SK-N-MC (cell line): Measurements from ENCODE around the gene ZBTB7C.

Experiments used
- DNase-seq: peaks from one replicate; pipeline ENCODE4 v3.0.0-alpha.2; 2011; ENCODE audit warnings: low read depth, low spot score
- H3K27ac ChIP-seq: fragments of 200-600 bp; sonication (generic); 2 replicates; pipeline ENCODE4 v1.5.1; 2016; ENCODE audit warnings: mixed run types
- H3K36me3 ChIP-seq: fragments of 200-600 bp; sonication (generic); 2 replicates; pipeline ENCODE4 v1.6.1; 2017; ENCODE audit warnings: antibody characterized with exemption, low read length, mixed read lengths; ENCODE audit not compliant: insufficient read depth
- H3K4me3 ChIP-seq: fragments of 200-600 bp; sonication (generic); 2 replicates; pipeline ENCODE4 v1.5.1; 2016
- H3K9ac ChIP-seq: fragments of 200-600 bp; sonication (generic); 2 replicates; pipeline ENCODE4 v1.8.0; 2017; ENCODE audit warnings: mixed run types, mixed read lengths; ENCODE audit not compliant: insufficient read length
- H3K9me3 ChIP-seq: fragments of 200-600 bp; sonication (generic); 2 replicates; pipeline ENCODE4 v1.6.1; 2017; ENCODE audit warnings: low read depth, mild to moderate bottlenecking, antibody characterized with exemption, low read length, moderate library complexity, mixed read lengths
- EZH2 ChIP-seq: fragments of 200-600 bp; sonication (generic); IDR thresholded peaks from one replicate; pipeline ENCODE4 v1.6.1; 2017; ENCODE audit warnings: antibody characterized with exemption
- FOXP2 ChIP-seq: optimal IDR thresholded peaks from 2 replicates; pipeline ENCODE3; 2011; ENCODE audit warnings: mild to moderate bottlenecking, moderate library complexity; ENCODE audit not compliant: insufficient read depth; ENCODE audit errors: extremely low read length, control extremely low read depth
- POLR2AphosphoS5 ChIP-seq: IDR thresholded peaks from 2 replicates; pipeline ENCODE4 v1.6.1; 2012; ENCODE audit warnings: mild to moderate bottlenecking, low read depth, low read length, borderline replicate concordance

ZBTB7C gene

GRCh38 chr18:48408727-48409590 lies at the start of gene ZBTB7C:
Gene ZBTB7C (minus strand): TSS chr18:48409383.
- Histone ChIP-seq H3K27ac (no peak within 1 kb of the TSS), H3K36me3 (no peaks in the 10 kb centered on the region), H3K4me3 (peak within 1 kb of the TSS; percentile 80), H3K9me3 (no peaks in the 10 kb centered on the region), H3K9ac (no peak within 1 kb of the TSS)
- TF ChIP-seq EZH2 (no peak), FOXP2 (no peak), POLR2AphosphoS5 (no peak)
- DNase-seq = no peak

GRCh38 chr18:48456838-48457237 lies 47.7 kb upstream of the ZBTB7C start:
- no peaks in the 10 kb centered on the region for H3K36me3 ChIP-seq
- H3K27ac ChIP-seq = no peak overlapping the region
- no peak overlapping the region for H3K9ac ChIP-seq
- no peak for TF ChIP-seq EZH2
- no peak for TF ChIP-seq FOXP2
- no peak for TF ChIP-seq POLR2AphosphoS5
- H3K4me3 ChIP-seq = no peak overlapping the region
- H3K9me3 ChIP-seq = no peaks in the 10 kb centered on the region
- no peak for DNase-seq

DNA sequence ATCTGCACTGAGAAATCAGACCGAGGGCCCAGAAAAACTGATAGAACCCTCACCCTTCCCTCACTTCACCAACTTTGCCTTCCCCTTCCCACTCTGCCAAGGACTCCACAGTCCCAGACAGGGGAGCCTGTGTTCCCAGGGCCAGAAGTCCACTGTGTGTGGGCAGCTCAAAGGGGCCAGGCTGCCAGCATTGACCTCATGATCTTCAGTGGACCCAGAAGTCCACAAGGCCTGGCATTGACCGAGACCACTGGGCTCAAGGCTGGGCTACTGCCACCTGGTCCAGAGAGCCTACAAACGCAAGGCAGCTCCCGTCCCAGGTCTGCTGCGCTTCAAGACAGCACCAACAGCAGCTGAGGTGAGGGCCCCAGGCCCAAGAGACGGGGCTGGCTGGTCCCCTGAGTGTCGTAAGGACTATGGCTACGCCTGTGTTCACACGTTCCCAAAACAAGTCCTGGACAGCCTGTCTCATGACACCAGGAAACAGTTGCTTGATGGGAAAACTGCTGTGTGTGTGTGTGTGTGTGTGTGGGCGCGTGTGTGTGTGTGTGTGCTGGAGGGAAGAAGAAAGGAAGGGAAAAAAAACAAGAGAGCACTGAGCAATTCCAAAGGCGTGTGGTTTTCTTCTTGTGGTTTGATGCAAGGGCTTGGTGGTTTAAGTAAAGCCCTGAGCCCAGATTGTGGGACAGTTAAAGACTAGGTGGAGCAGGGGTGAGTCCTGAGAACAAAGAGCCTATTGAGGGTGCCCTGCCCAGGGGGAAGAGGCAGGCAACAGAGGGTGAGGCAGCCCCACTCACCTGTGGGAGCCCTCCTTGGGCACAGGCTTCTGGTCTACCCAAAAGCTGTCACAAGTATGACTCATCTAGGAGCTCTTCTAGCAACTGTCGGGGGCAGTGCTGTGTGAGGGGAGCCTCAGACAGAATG lies 46.6 kb upstream of the ZBTB7C start:
- H3K36me3 ChIP-seq = no peaks in the 10 kb centered on the region
- H3K4me3 ChIP-seq = no peak overlapping the region
- H3K9me3 ChIP-seq = no peaks in the 10 kb centered on the region
- no peak for TF ChIP-seq POLR2AphosphoS5
- no peak for TF ChIP-seq EZH2
- no peak for TF ChIP-seq FOXP2
- no peak for DNase-seq
- H3K9ac ChIP-seq = no peak overlapping the region
- H3K27ac ChIP-seq = peak overlapping the region; percentile 31; the same call in 1 of the 2 replicates

GRCh38 chr18:48454261-48454757 lies 45.1 kb upstream of the ZBTB7C start:
- TF ChIP-seq EZH2 (no peak), POLR2AphosphoS5 (no peak), FOXP2 (no peak)
- Histone ChIP-seq H3K27ac (no peak overlapping the region), H3K4me3 (no peak overlapping the region), H3K9ac (no peak overlapping the region), H3K9me3 (no peaks in the 10 kb centered on the region), H3K36me3 (no peaks in the 10 kb centered on the region)
- DNase-seq = no peak

- H3K9ac ChIP-seq = no peak overlapping the region
- no peak overlapping the region for H3K4me3 ChIP-seq
- H3K9me3 ChIP-seq = no peaks in the 10 kb centered on the region
- no peak for DNase-seq
- H3K27ac ChIP-seq = no peak overlapping the region
- H3K36me3 ChIP-seq = no peaks in the 10 kb centered on the region
- no peak for TF ChIP-seq EZH2
- no peak for TF ChIP-seq FOXP2
- TF ChIP-seq POLR2AphosphoS5 = no peak
Measured at GRCh38 chr18:48453330-48454066, 44.3 kb upstream of the ZBTB7C start.

GRCh38 chr18:48452861-48453323 lies 43.7 kb upstream of the ZBTB7C start:
- DNase-seq = no peak
- Histone ChIP-seq H3K36me3 (no peaks in the 10 kb centered on the region), H3K9me3 (no peaks in the 10 kb centered on the region), H3K27ac (no peak overlapping the region), H3K4me3 (no peak overlapping the region), H3K9ac (no peak overlapping the region)
- no peak for TF ChIP-seq EZH2
- no peak for TF ChIP-seq POLR2AphosphoS5

DNA sequence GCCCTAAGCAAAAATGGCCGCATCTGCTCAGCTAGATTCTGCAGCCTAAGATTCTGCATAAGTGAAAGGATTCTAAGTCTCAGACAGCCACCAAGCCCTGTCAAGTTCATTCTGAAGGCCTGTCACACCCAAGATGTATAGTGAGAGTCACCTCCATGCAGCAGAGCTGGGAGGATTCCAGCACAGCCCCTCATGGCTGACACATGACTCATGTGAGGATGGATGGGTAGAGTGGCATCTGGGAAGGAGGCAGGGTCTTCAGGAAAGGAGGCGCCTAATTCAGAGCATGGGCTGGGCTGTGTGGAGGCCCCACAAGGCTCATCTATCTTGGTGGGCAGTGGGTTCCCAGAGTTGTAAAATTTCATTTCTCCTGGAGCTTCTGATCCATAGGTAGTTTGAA lies 41.5 kb upstream of the ZBTB7C start:
- Histone ChIP-seq H3K36me3 (no peaks in the 10 kb centered on the region), H3K27ac (no peak overlapping the region), H3K4me3 (no peak overlapping the region), H3K9me3 (no peaks in the 10 kb centered on the region), H3K9ac (no peak overlapping the region)
- no peak for DNase-seq
- TF ChIP-seq FOXP2 (no peak), EZH2 (no peak), POLR2AphosphoS5 (no peak)

- Histone ChIP-seq H3K27ac (peak overlapping the region; percentile 69), H3K36me3 (no peaks in the 10 kb centered on the region), H3K4me3 (no peak overlapping the region), H3K9me3 (no peaks in the 10 kb centered on the region), H3K9ac (no peak overlapping the region)
- DNase-seq = peak; percentile 79
- TF ChIP-seq EZH2 (no peak), POLR2AphosphoS5 (no peak), FOXP2 (peak; percentile 48)
Measured at GRCh38 chr18:48446582-48447225, 37.5 kb upstream of the ZBTB7C start.
